PC-3 (cell line): ENCODE measurements around the gene RNF121. TPM values are rescaled to one million over a fixed set of nuclear protein-coding genes. Genes with fewer than 3 reads are reported as not detected.

Experiments used
- ATAC-seq: fragments of 200-7000 bp; cut with Tn5 transposase; 2 replicates; pipeline ENCODE4 v1.9.1; 2020; ENCODE audit warnings: mild to moderate bottlenecking, moderate library complexity
- BruUV-seq: library from RNA; stranded (reverse); fragments of 400-500 nt; replicated peaks from 2 replicates; lab custom pipeline; 2021; lab: Mats Ljungman, UMichigan
- CTCF ChIA-PET: fragments of 300-600 bp; sonication (Branson Sonifier 250); formaldehyde crosslinking; loops from one replicate; lab custom pipeline; 2022; ENCODE audit warnings: antibody characterized with exemption; lab: Charles Lee
- POLR2A ChIA-PET: fragments of 300-600 bp; sonication (Branson Sonifier 250); formaldehyde crosslinking; loops from one replicate; lab custom pipeline; 2022; ENCODE audit warnings: antibody characterized with exemption; ENCODE audit not compliant: unreplicated experiment; lab: Charles Lee
- DNase-seq: peaks from one replicate; pipeline ENCODE4 v3.0.0-alpha.2; 2015
- H2AFZ ChIP-seq: fragments of 300-600 bp; sonication (generic); 2 replicates; pipeline ENCODE4 v1.6.0; 2016; ENCODE audit warnings: antibody characterized with exemption, low read length
- H3F3A ChIP-seq: fragments of 300-600 bp; sonication (generic); one replicate; pipeline ENCODE4 v1.6.0; 2017; ENCODE audit warnings: antibody characterized with exemption, low read length, control low read depth, mild to moderate bottlenecking; ENCODE audit not compliant: unreplicated experiment
- H3K27ac ChIP-seq: fragments of 300-600 bp; sonication (generic); 2 replicates; pipeline ENCODE4 v1.5.1; 2016; ENCODE audit warnings: mild to moderate bottlenecking, low read length
- H3K27me3 ChIP-seq: fragments of 300-600 bp; sonication (generic); 2 replicates; pipeline ENCODE4 v1.6.1; 2016; ENCODE audit warnings: low read length, mixed read lengths
- H3K36me3 ChIP-seq: fragments of 300-600 bp; sonication (generic); 2 replicates; pipeline ENCODE4 v1.6.1; 2016; ENCODE audit warnings: low read depth, mixed run types, low read length, mixed read lengths
- H3K4me1 ChIP-seq: fragments of 300-600 bp; sonication (generic); 2 replicates; pipeline ENCODE4 v1.5.1; 2016; ENCODE audit warnings: low read length; ENCODE audit not compliant: insufficient read depth
- H3K4me2 ChIP-seq: fragments of 300-600 bp; sonication (generic); 2 replicates; pipeline ENCODE4 v1.6.0; 2016; ENCODE audit warnings: low read length
- H3K4me3 ChIP-seq: fragments of 300-600 bp; sonication (generic); 2 replicates; pipeline ENCODE4 v1.5.1; 2016; ENCODE audit warnings: mild to moderate bottlenecking, low read length, mixed read lengths
- H3K79me2 ChIP-seq: fragments of 300-600 bp; sonication (generic); 2 replicates; pipeline ENCODE4 v1.6.1; 2017; ENCODE audit warnings: low read length, mixed read lengths
- H3K9ac ChIP-seq: fragments of 300-600 bp; sonication (generic); 2 replicates; pipeline ENCODE4 v1.6.0; 2016; ENCODE audit warnings: mild to moderate bottlenecking, low read length
- H3K9me2 ChIP-seq: fragments of 300-600 bp; sonication (generic); replicated peaks from 2 replicates; pipeline ENCODE4 v1.6.1; 2016; ENCODE audit warnings: mixed run types, low read length, mixed read lengths
- H3K9me3 ChIP-seq: fragments of 300-600 bp; sonication (generic); 2 replicates; pipeline ENCODE4 v1.6.1; 2016; ENCODE audit warnings: low read length, mixed read lengths
- H4K20me1 ChIP-seq: fragments of 300-600 bp; sonication (generic); 2 replicates; pipeline ENCODE4 v1.6.1; 2016; ENCODE audit warnings: low read length, mixed read lengths
- CTCF ChIP-seq: fragments of 300-600 bp; sonication (generic); conservative IDR thresholded peaks from 2 replicates; pipeline ENCODE4 v1.5.1; 2017; ENCODE audit warnings: antibody characterized with exemption, low read depth, mild to moderate bottlenecking, low read length
- EZH2 ChIP-seq: fragments of 300-600 bp; sonication (generic); IDR thresholded peaks from one replicate; pipeline ENCODE4 v1.6.1; 2017; ENCODE audit warnings: antibody characterized with exemption, mild to moderate bottlenecking, low read length; ENCODE audit not compliant: unreplicated experiment
- EZH2phosphoT487 ChIP-seq: fragments of 300-600 bp; sonication (generic); IDR thresholded peaks from 2 replicates; pipeline ENCODE4 v1.6.1; 2018; ENCODE audit warnings: mild to moderate bottlenecking, antibody characterized with exemption, low read length, borderline replicate concordance
- intact Hi-C: fragments of 100-400 bp; cut with micrococcal nuclease; formaldehyde crosslinking; loops from 2 replicates; pipeline ENCODE4 v1.9.0; 2023
- total RNA-seq: library from RNA; depleted of rRNA; stranded (reverse); fragments of >200 nt; gene quantifications from 2 replicates; pipeline ENCODE4 v1.2.3, GENCODE V29; 2014

The RNF121 gene
- total RNA-seq, 1 experiment from 2014 or later, result 40.2 TPM

DNA sequence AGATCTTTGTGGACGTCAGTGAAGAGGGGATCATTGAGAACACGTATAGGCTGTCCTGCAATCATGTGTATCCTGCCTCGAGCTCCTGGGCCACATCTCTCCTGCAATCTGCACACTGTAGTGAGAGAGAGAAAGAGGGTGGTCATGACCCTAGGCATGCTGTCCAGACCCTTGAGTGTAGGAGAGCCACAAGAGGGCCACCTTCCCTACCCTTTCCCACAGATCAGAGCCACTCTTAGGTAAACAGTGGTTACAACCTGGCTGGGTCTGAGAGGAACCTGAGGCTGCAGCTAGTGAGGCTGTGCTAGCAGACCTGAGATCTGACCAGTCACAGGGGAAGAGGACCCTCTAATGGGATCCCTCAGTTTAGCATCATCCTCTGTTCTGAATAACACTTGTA is 65.9 kb downstream of the RNF121 start:
- TF ChIP-seq EZH2, result no peak
- Histone ChIP-seq H3K9me3 (no peaks in the 10 kb centered on the region), H3K27me3 (no peaks in the 10 kb centered on the region), H3K79me2 (no peaks in the 10 kb centered on the region), H3K4me3 (no peak overlapping the region), H3K4me1 (no peaks in the 10 kb centered on the region), H3K9ac (no peak overlapping the region), H3F3A (no peaks in the 10 kb centered on the region), H3K4me2 (no peak overlapping the region), H2AFZ (no peak overlapping the region), H3K36me3 (peaks cover 21% of the 10 kb centered on the region), H3K27ac (no peak overlapping the region), H3K9me2 (no peaks in the 10 kb centered on the region), H4K20me1 (no peaks in the 10 kb centered on the region)
- intact Hi-C loops, result no loop called here
- DNase-seq (no peak), ATAC-seq (no peak)
- CTCF ChIA-PET, result interaction anchor here (0.6 kb wide), 1 partner anchor 21 kb away, joined by 3 read pairs; no protein-coding TSS in a partner anchor
- POLR2A ChIA-PET, result no interaction called here
- no TSS peak for BruUV-seq

GRCh38 chr11:71995726-71996291 is 67.0 kb downstream of the RNF121 start:
- Histone ChIP-seq H3F3A (no peaks in the 10 kb centered on the region), H3K27ac (no peak overlapping the region), H3K79me2 (no peaks in the 10 kb centered on the region), H3K4me1 (no peaks in the 10 kb centered on the region), H2AFZ (no peak overlapping the region), H3K4me2 (no peak overlapping the region), H3K9me3 (no peaks in the 10 kb centered on the region), H3K9me2 (no peaks in the 10 kb centered on the region), H4K20me1 (no peaks in the 10 kb centered on the region), H3K4me3 (no peak overlapping the region), H3K36me3 (peaks cover 13% of the 10 kb centered on the region; the same call in 1 of the 2 replicates), H3K27me3 (no peaks in the 10 kb centered on the region), H3K9ac (no peak overlapping the region)
- TF ChIP-seq EZH2 (no peak), CTCF (no peak), EZH2phosphoT487 (no peak)
- no peak for ATAC-seq
- ChIA-PET POLR2A (no interaction called here), CTCF (no interaction called here)
- no TSS peak for BruUV-seq
- intact Hi-C loops, result no loop called here
- no peak for DNase-seq

DNA sequence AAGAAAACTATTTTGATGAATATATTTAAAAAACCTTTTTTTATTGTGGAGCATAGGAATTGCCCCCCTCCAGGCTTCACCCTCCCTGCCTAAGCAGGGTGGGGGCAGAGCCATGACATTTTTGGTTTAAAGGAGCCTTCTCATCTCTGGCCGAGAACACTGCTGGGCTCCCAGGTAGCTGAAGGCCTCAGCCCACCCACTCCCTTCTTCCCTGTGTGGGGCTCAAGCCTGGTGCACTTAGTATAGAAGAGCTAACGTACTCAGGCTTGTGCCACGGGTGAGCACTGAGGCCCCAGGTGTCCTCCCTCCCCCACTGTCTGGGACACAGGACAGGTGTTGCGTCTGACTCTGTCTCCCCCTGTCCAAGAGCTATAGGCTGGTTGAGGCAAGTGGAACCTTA is 67.7 kb downstream of the RNF121 start:
- H3K27ac ChIP-seq, result no peak overlapping the region
- CTCF ChIA-PET, result no interaction called here
- H3K27me3 ChIP-seq, result no peaks in the 10 kb centered on the region
- no peaks in the 10 kb centered on the region for H3F3A ChIP-seq
- no peak overlapping the region for H2AFZ ChIP-seq
- ATAC-seq (no peak), DNase-seq (no peak)
- TF ChIP-seq EZH2phosphoT487 (no peak), CTCF (no peak), EZH2 (no peak)
- no peak overlapping the region for H3K4me2 ChIP-seq
- H3K9me3 ChIP-seq, result no peaks in the 10 kb centered on the region
- H3K9ac ChIP-seq, result no peak overlapping the region
- POLR2A ChIA-PET, result no interaction called here
- no peak overlapping the region for H3K4me3 ChIP-seq
- intact Hi-C loops, result no loop called here
- H3K4me1 ChIP-seq, result no peaks in the 10 kb centered on the region
- H3K36me3 ChIP-seq, result peaks cover 9% of the 10 kb centered on the region; the same call in 1 of the 2 replicates
- BruUV-seq, result TSS peak; percentile 16
- H3K79me2 ChIP-seq, result no peaks in the 10 kb centered on the region
- no peaks in the 10 kb centered on the region for H3K9me2 ChIP-seq
- H4K20me1 ChIP-seq, result no peaks in the 10 kb centered on the region
